ENCODE results near the gene MEIS1.
"Not testable (repeated sequence)": the region's sequence is repeated elsewhere in the genome, so short reads cannot be mapped to it uniquely, and the experiment has no call there.

MEIS1 gene

GRCh38 chr2:66467718-66468117 is 32.8 kb downstream of the MEIS1 start:
- DNase-seq (ENCODE audit: low read depth), result no peak

- no peak for DNase-seq (ENCODE audit: low read depth)
Observed at GRCh38 chr2:66469214-66469902, 34.4 kb downstream of the MEIS1 start.

DNA sequence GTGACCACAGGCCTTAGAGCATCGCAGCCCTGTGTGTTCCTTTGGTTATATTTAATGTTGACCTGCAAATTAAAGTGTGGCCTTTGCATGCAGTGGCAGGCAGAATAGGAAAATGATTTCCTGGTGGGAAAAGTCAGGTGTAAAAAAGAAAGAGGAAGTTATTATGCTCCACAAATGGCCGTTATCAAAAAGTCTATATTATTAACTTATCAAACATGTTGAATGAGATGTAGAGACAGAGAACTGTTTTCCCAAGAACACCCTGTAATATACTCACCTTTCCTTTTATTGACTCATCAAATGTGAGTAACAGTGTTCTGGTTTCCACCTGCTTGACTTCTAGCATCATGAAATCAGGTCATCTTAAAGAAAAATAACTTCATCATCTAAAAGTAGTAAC is 35.3 kb downstream of the MEIS1 start:
- DNase-seq (ENCODE audit: low read depth), result no peak

DNA sequence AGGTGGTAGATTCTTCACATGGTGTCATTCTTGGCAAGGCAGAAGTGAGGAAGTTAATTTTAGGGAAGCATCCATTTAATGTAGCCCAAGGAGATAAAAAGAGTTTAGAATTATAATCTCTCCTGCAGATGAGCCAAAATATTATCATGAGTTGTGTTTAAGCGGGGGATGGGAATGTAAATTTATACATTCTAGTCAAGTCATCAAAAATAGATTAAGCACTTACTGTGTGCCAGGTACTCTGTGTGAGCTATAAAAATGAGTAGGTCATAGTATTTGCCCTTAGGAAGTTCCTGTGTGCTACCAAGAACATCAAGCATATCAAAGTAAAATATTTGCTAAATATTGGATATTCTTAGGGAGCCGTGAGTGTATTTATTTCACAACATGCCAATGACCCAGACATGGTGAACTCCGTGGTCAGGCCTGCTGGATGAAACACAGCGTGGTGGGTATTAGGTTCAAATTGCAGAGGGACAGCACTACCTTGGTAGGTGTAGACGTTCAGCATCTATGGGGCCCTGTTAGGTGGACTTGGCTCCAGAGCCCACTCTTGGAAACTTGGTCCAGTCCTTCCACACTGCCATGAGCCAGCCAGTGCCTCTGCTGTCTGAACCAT is 37.4 kb downstream of the MEIS1 start:
- DNase-seq (ENCODE audit: low read depth), result no peak

DNA sequence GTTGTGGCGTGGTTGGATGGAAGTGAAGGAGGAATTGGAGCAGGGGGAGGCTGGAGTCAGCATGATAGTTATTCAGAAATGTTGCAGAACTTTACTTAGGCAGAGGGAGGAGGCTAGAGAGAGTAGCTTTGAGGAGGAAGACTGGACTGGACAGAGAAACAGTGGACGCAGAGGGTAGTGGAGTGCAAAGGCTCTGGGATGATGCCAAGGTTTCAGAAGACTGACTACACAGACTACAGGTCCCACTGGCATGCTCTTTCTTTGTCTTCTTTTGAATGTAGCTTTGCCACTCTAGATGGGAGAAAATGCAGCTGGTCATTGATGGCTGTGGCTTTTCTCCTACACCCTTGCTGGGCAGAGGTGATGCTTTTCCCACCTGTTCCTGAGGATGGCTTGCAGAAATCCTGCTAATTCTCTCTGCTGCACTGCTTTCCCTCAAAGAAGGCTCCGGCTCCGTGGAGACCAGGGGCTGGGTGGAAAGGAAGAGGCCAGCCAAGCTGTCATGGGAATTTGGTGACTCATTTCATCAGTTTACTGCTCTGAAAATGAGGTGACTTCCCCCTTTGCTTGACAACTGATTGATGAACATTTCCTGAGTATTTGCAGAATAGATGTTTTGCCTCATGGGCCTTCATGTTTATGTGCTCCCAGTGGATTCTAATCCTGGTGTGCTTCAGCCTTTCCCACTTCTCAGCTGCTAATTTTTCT is 42.4 kb downstream of the MEIS1 start:
- no peak for DNase-seq (ENCODE audit: low read depth)

DNA sequence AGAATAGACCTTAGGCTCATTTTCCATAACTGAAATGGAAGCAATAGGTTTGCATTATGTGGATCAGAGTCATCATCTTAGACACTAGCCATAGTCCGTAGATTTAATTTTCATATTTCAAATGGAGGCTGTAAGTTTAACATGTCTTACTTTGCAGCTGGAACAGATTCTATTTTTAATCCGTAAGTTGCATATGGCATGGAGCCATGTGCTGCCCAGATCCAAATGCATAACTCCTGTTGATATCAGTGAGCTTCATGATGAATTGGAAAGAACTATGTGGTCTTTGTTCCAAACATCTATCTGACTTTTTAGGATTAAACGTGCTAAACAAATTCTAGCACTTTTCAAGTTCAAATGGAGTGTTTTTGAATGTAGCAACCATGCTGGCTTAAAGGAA is 43.4 kb downstream of the MEIS1 start:
- no peak for DNase-seq (ENCODE audit: low read depth)

GRCh38 chr2:66478731-66479316 is 43.9 kb downstream of the MEIS1 start:
- no peak for DNase-seq (ENCODE audit: low read depth)

DNA sequence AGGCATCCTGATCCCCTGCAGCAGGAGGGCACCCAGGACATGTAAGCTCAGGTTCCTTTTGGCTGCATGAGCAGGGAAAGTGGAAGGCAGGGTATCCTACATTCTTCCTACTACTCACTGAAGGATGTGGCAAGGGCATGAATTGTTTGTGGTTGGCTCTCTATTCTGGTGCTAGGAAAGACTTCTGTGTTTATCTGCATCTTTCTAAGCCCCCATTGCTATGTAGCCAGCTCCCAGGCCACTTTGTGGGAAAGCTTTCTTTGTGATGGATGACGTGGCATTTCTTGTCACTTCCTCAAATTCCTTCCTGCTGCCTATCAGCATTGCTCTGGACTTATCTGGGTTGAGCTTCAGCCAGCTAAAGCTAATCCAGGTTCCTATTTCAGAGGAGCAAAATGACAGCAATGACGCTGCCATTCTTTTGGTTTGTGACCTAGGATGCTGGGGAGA is 46.2 kb downstream of the MEIS1 start:
- DNase-seq (ENCODE audit: low read depth), result no peak

GRCh38 chr2:66485252-66485651 is 50.3 kb downstream of the MEIS1 start:
- not testable (repeated sequence) for DNase-seq (ENCODE audit: low read depth)

GRCh38 chr2:66488946-66489345 is 54.0 kb downstream of the MEIS1 start:
- no peak for DNase-seq (ENCODE audit: low read depth)

DNA sequence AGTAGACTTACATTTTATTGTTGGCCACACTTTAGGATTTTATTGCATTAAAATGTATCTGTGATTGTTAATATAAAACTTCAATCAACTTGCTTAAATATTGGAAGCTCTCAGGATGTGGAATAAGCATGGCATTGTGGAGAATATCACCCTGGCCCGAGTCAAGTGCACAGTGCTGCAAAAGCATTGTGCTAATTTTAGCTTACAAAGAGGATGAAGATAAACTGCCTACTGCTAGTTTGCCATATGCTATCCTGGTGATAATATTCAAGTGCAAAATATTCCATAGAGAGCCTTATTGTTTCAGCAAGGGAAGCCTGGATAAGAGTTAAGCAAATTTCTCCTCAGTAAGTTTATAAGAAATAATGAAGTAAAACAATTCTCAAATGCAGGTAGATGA is 54.5 kb downstream of the MEIS1 start:
- no peak for DNase-seq (ENCODE audit: low read depth)

GRCh38 chr2:66490588-66491001 is 55.7 kb downstream of the MEIS1 start:
- DNase-seq (ENCODE audit: low read depth), result no peak

GRCh38 chr2:66494708-66495107 is 59.8 kb downstream of the MEIS1 start:
- DNase-seq (ENCODE audit: low read depth), result no peak

DNA sequence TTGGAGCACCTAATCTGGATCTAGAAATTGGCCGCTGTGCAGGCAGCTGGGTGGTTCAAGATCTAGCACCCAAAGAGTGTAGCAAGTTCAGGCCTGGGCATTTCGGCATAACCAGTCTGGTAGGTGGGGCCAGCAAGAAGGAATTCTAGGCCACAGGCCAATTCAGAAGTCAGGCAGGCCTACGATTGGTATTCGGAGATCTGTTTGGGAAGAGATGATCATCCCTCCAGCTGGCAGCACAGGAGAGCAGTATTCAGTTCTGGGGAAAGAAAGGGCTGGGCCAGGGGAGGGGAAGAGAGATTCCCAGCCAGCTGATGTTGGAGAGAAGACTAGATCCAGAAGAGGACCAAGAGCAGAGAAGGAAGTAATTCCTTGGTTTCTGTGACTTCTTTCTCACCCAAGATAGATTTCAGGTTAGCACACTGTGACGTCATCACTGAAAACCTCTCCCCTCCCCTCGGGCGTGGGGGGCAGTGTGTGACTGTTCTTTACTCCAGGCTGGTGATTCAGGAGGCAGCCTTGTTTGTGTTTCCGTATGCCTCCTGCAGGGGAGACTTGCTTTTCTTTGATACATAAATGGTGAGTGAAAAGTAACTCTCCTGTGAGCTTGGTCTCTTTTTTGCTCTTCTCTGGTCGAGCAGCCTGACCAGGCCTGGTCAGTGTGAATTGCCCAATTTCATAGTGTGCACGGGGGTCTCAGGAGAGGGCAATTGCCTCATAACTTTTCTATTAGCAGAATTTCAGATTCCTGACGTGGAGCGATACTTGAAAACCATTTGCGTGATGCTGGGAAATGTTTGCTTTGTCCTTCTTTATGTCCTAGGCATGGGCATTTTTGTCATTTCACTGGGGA is 61.1 kb downstream of the MEIS1 start:
- no peak for DNase-seq (ENCODE audit: low read depth)

DNA sequence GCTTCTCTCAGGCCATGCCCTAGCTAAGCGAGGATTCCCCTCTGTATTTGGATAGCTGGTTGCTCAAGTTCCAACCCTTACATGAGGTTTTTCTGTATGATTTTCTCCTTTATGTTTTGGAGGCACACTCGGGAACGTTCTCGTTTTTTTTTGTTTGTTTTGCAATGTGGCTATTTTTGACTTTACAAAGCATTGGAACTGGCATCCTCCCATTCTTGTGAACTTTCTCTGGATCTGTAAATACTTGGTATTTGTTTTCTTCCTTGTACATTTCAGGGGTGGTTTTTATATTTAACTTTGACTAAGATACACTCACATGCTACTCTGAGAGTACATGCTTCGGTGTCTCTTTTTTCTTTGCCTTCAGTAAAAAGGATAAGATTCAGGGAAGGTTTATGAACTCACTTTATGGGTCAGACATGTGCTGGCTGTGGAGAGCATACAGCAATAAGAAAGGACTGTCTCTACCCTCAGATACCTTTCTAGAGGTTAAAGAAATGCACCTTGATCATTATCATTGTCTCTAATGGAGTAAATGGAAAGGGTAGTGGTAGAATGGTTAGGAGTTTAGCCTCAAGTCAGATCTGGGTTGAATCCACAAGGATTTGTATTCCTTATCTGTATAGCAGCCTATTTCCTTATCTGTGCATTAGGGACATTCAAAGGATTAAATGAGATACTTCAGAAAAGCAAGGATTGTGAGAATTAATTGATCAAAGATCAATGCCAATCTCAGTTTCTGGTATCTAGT is 61.9 kb downstream of the MEIS1 start:
- no peak for DNase-seq (ENCODE audit: low read depth)

DNA sequence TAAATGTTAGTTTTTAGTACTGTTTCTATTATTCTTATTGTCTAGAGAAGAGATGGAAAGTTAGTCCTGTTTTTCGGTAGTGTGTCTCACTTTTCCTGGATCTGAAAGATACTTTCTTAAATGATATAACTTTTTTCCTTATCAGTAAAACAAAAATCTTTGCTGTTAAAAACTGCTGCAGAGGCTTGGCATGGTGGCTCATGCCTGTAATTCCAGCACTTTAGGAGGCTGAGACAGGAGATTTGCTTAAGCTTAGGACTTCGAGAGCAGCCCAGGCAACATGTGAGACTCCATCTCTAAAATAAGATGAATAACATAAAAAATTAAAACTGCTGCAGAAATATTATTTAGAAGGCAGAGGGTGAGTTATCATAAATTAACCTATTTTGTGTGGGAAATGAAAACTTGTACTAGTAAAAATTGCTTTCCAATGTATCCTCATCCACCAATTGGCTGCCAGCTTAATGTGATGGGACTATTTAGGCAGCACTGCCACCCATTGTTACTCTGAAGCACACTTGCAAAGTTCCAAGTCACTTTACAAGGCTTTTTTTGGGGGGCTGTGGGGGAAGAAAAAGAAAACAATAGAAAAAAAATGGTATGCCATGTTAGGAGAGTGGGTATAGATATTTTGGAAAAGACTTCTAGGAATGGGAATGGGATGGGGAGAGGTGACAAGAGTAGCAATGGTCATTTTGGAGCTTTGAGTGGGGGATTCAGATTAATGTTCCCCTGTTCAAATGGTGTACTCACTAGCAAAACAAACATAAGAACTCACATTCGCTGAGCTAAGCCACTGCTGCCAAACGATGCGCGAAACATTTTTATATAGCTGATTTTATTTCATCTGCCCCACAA is 62.7 kb downstream of the MEIS1 start:
- DNase-seq (ENCODE audit: low read depth), result no peak

DNA sequence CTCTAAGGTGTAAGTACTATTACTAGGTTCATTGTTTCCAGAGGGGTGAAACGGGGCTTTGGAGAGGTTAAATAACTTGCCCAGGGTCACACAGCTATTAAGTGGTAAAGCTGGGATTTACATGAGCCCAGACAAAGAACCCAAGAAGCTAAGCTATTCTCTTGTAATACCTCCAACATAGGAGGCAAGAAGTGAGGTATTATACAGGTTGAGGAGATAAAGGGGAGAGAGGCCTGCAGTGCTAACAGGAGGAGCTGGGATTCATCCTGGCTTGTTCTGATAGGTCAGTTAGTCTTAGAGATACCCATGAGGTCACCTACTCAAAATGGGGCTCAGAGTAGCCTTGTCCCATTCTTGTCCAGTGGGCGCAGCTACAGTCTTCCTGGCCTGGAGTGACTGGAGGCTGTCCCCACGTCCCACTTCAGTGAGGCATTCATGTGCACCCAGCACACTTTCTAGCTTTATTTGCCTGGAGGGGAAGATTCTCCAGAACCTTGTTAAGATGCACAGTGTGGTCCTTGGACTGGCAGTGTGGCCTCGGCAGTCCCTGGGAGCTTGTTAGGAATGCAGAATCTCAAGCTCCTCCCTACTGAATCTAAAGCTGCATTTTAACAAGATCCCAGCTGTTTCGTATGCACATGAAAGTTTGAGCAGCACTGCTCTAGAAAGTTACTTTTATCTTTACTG is 63.5 kb downstream of the MEIS1 start:
- no peak for DNase-seq (ENCODE audit: low read depth)

GRCh38 chr2:66501267-66501666 is 66.3 kb downstream of the MEIS1 start:
- DNase-seq (ENCODE audit: low read depth), result no peak

DNA sequence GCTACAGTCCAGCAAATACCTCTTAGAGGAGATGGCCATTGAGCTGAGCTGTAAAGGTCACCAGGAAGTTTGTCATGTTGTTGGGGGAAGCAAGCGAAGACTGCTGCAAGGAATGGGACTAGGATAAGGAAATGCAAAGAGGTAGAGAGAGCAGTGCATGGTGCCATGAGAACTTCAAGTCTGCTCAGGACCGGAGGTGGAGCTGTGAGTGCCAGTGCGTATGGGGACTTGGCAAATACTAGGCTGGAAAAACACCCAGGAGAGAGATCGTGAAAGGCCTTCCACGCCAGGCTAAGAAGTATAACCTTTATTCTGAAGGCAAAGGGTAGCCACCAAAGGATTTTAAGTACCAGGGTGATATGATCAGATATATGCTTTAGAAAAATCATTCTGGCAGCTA is 71.3 kb downstream of the MEIS1 start:
- no peak for DNase-seq (ENCODE audit: low read depth)
